Sigmoid colon (tissue), 7 donors: ENCODE results near the gene KIFC1. TPM values are rescaled to one million over a fixed set of nuclear protein-coding genes. Genes with fewer than 3 reads are reported as not detected.

Experiments used
- DNase-seq: peaks from one replicate; pipeline ENCODE4 v3.0.0-alpha.2; 2019
- H3K27ac ChIP-seq, 4 donors: fragments of 200-600 bp; sonication (generic); one replicate each; pipeline ENCODE4 v1.5.1; 2016 to 2019; ENCODE audit warnings: mild to moderate bottlenecking in 1 of 4
- H3K27me3 ChIP-seq, 3 donors: fragments of 200-600 bp; sonication (generic); one replicate each; pipeline ENCODE4 v1.5.1; 2019; ENCODE audit warnings: mild to moderate bottlenecking in 1 of 3
- H3K36me3 ChIP-seq, 4 donors: fragments of 200-600 bp; sonication (generic); one replicate each; pipeline ENCODE4 v1.5.1; 2016 to 2019
- H3K4me1 ChIP-seq, 4 donors: fragments of 200-600 bp; sonication (generic); one replicate each; pipeline ENCODE4 v1.5.1; 2017 to 2019
- H3K4me3 ChIP-seq, 4 donors: fragments of 200-600 bp; sonication (generic); one replicate each; pipeline ENCODE4 v1.5.1; 2017 to 2019; ENCODE audit warnings: mild to moderate bottlenecking in 2 of 4, moderate library complexity in 1 of 4
- H3K9me3 ChIP-seq, 4 donors: fragments of 200-600 bp in 3 of 4; sonication (generic) in 3 of 4; one replicate each; pipeline versions ENCODE4 v1.5.1 to v1.6.1; 2013 to 2019
- EP300 ChIP-seq, 4 donors: sonication (generic); formaldehyde crosslinking; IDR thresholded peaks; one replicate each; pipeline ENCODE4 v1.6.1; 2017; ENCODE audit warnings: antibody characterized with exemption in 4 of 4
- POLR2A ChIP-seq, 2 donors: fragments of 450-650 bp; IDR thresholded peaks; one replicate each; pipeline ENCODE4 v1.6.1; 2016; ENCODE audit warnings: antibody characterized with exemption in 2 of 2, mild to moderate bottlenecking in 2 of 2, moderate library complexity in 2 of 2
- POLR2AphosphoS5 ChIP-seq, 4 donors: sonication (generic); formaldehyde crosslinking; IDR thresholded peaks; one replicate each; pipeline ENCODE4 v1.6.1; 2017; ENCODE audit warnings: antibody characterized with exemption in 4 of 4
- WGBS, 2 donors: extraction: QIAGEN DNeasy Blood & Tissue Kit; methylation state at CpG; one replicate each; pipeline ENCODE4 v1.1.7; 2013; 5-methylcytosine and 5-hydroxymethylcytosine counted together
- intact Hi-C: fragments of 100-400 bp; cut with DNase I; formaldehyde crosslinking; loops from one replicate; pipeline ENCODE4 v1.15.1; 2023
- polyA plus RNA-seq, 3 donors: library from polyadenylated mRNA; stranded (reverse); fragments of 200-250 nt; gene quantifications; one replicate each; pipeline ENCODE4 v1.2.3, GENCODE V29; 2013
- total RNA-seq, 4 donors: library from RNA; depleted of rRNA; stranded (reverse); fragments of >200 nt; gene quantifications; one replicate each; pipeline ENCODE4 v1.1.0, GENCODE V29; 2016
- TF ChIP-seq, protein P1 (sequence below), 4 experiments: fragments of 450-650 bp in 3 of 4; fragments of 200-600 bp in 1 of 4; IDR thresholded peaks; one replicate each; pipeline ENCODE4 v1.5.1; 2016 to 2019; ENCODE audit warnings: antibody characterized with exemption in 4 of 4, mild to moderate bottlenecking in 3 of 4, moderate library complexity in 2 of 4
- donor health status: healthy with polysubstance abuse.
- donor health status: Bipolar disorder and iron deficiency.
- donor health status: healthy.

Gene KIFC1
- total and polyA plus RNA-seq, 7 donors: 0.49 to 23.0 (median 1.8) TPM

DNA sequence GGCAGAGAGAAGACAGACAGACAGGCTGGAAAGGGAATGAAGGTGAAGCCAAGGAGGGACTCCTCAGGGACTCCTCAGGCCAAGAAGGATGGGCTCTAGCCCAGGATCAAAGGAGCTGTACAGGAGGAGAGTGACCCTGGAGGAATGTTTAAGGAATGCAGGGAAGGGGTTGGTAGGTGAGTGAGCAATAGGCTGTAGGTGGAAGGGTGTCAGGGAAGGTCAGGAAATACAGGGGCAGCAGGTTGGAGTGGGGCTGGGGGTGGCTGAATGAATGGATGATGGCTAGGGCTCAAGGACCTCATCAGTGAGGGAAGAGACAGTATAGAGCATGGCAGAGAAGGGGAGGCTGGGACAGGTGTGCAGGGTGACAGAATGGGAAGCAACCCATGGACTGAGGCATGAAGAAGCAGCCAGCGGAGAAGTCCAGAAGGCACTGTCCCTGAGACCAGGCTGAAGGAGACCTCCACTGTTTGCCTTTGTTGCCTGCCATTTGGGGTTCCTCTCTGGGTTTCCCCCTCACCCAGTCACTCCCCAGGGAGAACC, 41.4 kb downstream of the KIFC1 start:
- intact Hi-C loops: no loop called here
- peak overlapping the region in 3 of 4 donors; percentile 74 to 91 (median 80) for H3K27ac ChIP-seq
- H3K27me3 ChIP-seq: no peaks in the 10 kb centered on the region
- peaks cover 0 to 59% (median 54%) of the 10 kb centered on the region in 4 donors for H3K4me1 ChIP-seq
- no peak overlapping the region for H3K4me3 ChIP-seq
- H3K36me3 ChIP-seq: peaks cover 18 to 31% (median 24%) of the 10 kb centered on the region in 4 donors
- TF ChIP-seq, protein P1, sequence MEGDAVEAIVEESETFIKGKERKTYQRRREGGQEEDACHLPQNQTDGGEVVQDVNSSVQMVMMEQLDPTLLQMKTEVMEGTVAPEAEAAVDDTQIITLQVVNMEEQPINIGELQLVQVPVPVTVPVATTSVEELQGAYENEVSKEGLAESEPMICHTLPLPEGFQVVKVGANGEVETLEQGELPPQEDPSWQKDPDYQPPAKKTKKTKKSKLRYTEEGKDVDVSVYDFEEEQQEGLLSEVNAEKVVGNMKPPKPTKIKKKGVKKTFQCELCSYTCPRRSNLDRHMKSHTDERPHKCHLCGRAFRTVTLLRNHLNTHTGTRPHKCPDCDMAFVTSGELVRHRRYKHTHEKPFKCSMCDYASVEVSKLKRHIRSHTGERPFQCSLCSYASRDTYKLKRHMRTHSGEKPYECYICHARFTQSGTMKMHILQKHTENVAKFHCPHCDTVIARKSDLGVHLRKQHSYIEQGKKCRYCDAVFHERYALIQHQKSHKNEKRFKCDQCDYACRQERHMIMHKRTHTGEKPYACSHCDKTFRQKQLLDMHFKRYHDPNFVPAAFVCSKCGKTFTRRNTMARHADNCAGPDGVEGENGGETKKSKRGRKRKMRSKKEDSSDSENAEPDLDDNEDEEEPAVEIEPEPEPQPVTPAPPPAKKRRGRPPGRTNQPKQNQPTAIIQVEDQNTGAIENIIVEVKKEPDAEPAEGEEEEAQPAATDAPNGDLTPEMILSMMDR (IDR thresholded peaks at IDR 0.05): no peak
- TF ChIP-seq POLR2AphosphoS5 (IDR thresholded peaks at IDR 0.05) (no peak), EP300 (IDR thresholded peaks at IDR 0.05) (no peak), POLR2A (IDR thresholded peaks at IDR 0.05) (no peak)
- no peaks in the 10 kb centered on the region for H3K9me3 ChIP-seq
- 90 to 95% methylated on average over 1 of the region's 1 CpG for WGBS, 2 donors
- DNase-seq: no peak

DNA sequence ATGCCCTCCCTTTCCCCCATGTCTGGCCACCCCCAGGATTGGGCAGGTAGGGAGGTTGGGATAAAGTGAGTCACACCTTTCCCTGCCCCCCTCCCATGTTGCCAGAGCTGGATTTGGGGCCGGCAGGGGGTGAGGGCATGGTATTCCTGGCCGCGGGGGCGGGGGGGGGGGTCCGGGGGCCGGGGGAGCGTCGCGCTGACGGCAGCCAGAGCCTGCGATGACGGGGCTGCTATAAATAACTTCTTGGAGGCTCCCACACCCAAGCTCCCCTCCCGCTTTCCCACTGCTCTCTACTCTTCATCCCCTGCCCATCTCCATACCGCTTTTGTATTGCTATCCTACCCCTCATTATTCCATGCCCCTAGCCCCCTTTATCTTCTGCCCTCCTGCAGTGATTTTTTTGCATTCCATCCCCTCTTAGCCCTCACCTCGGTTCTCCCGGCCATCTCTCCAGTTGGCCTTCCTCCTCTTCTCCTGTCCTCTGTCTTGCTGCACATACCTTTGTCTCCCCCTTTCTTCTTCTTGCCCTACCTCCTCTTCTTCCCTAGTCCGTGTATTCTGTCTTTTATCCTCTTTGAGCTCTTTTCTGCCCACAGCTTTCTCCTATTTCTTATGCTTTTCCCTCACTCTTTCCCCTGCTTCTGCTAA, 42.0 kb downstream of the KIFC1 start:
- no peaks in the 10 kb centered on the region for H3K9me3 ChIP-seq
- no peaks in the 10 kb centered on the region for H3K27me3 ChIP-seq
- peaks cover 0 to 53% (median 48%) of the 10 kb centered on the region in 4 donors for H3K4me1 ChIP-seq
- peak overlapping the region in 3 of 4 donors; percentile 74 to 91 (median 80) for H3K27ac ChIP-seq
- H3K4me3 ChIP-seq: no peak overlapping the region
- intact Hi-C loops: no loop called here
- 50 to 72% methylated on average over 16 of the region's 17 CpGs for WGBS, 2 donors
- TF ChIP-seq POLR2AphosphoS5 (IDR thresholded peaks at IDR 0.05): peak in 1 of 4 donors; percentile 23
- TF ChIP-seq EP300 (IDR thresholded peaks at IDR 0.05): no peak
- TF ChIP-seq, protein P1 (IDR thresholded peaks at IDR 0.05): no peak
- DNase-seq: peak; percentile 82
- H3K36me3 ChIP-seq: peaks cover 21 to 37% (median 28%) of the 10 kb centered on the region in 4 donors

DNA sequence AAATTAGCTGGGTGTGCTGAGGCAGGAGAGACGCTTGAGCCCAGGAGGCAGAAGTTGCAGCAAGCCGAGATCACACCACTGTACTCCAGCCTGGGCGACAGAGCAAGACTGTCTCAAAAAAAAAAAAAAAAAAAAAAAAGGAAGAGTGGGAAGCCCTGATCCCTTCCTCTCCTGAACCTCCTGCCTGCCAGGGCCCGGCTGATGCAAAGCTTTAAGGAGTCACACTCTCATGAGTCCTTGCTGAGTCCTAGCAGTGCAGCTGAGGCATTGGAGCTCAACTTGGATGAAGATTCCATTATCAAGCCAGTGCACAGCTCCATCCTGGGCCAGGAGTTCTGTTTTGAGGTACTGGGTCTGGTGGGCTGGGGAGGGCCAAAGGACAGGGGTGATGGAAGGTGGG, 43.3 kb downstream of the KIFC1 start:
- Histone ChIP-seq H3K27me3 (no peaks in the 10 kb centered on the region), H3K4me3 (no peak overlapping the region), H3K4me1 (peaks cover 0 to 44% (median 41%) of the 10 kb centered on the region in 4 donors), H3K27ac (no peak overlapping the region), H3K36me3 (peaks cover 21 to 46% (median 30%) of the 10 kb centered on the region in 4 donors), H3K9me3 (no peaks in the 10 kb centered on the region)
- intact Hi-C loops: no loop called here
- WGBS, 2 donors: 87 to 94% methylated on average over 4 of the region's 4 CpGs
- TF ChIP-seq EP300 (IDR thresholded peaks at IDR 0.05) (no peak), POLR2A (IDR thresholded peaks at IDR 0.05) (no peak), POLR2AphosphoS5 (IDR thresholded peaks at IDR 0.05) (no peak)
- TF ChIP-seq, protein P1 (IDR thresholded peaks at IDR 0.05): no peak
- no peak for DNase-seq

DNA sequence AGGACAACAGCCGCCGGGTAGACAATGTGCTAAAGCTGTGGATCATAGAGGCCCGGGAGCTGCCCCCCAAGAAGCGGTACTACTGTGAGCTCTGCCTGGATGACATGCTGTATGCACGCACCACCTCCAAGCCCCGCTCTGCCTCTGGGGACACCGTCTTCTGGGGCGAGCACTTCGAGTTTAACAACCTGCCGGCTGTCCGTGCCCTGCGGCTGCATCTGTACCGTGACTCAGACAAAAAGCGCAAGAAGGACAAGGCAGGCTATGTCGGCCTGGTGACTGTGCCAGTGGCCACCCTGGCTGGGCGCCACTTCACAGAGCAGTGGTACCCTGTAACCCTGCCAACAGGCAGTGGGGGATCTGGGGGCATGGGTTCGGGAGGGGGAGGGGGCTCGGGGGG, 46.0 kb downstream of the KIFC1 start:
- Histone ChIP-seq H3K4me1 (peaks cover 0 to 18% (median 15%) of the 10 kb centered on the region in 4 donors), H3K27me3 (no peaks in the 10 kb centered on the region), H3K4me3 (no peak overlapping the region), H3K27ac (no peak overlapping the region), H3K36me3 (peaks cover 26 to 72% (median 34%) of the 10 kb centered on the region in 4 donors), H3K9me3 (no peaks in the 10 kb centered on the region)
- intact Hi-C loops: no loop called here
- DNase-seq: no peak
- TF ChIP-seq POLR2AphosphoS5 (IDR thresholded peaks at IDR 0.05): no peak
- no peak for TF ChIP-seq POLR2A (IDR thresholded peaks at IDR 0.05)
- TF ChIP-seq, protein P1 (IDR thresholded peaks at IDR 0.05): no peak
- no peak for TF ChIP-seq EP300 (IDR thresholded peaks at IDR 0.05)
- WGBS, 2 donors: 95 to 96% methylated on average over 18 of the region's 18 CpGs
